Measurements from ENCODE around the gene PLIN4.

PLIN4 gene

DNA sequence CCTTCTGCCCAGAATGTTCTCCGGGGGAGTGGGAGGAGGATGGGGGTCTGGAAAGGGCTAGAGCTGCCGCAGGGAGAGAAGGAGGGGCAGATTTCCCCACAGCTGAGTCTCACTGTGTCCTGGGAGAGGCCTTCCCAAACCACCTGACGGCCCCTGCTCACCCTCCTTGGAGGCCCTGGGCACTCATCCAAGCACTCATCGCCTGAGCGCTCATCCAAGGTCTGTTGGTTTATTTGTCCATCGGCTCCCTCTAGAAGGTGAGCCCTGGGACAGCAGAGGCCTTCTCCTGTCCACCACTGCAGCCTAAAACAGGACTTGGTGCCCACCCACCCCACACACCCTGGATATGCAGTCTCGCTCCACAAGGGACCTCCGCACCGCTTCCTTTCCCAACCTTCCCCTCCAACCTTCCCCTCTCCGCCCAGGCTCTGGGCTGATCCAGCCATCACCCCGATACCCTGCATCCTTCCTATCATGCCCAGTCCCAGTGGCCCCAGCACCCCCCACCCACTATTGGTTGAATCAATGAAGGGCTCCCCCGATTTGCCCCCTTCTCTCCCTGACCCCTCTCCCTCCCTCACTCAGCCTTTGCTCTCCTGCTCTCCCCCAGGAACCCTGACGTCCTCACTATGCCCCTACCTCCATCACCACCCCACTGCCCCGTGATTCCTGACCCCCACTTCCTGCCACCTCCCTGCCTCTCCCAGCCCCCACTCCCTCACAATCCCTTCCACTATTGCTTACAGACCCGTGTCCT, 62.4 kb downstream of the PLIN4 start:
- DNase-seq (ENCODE audit: low read depth) = no peak

DNA sequence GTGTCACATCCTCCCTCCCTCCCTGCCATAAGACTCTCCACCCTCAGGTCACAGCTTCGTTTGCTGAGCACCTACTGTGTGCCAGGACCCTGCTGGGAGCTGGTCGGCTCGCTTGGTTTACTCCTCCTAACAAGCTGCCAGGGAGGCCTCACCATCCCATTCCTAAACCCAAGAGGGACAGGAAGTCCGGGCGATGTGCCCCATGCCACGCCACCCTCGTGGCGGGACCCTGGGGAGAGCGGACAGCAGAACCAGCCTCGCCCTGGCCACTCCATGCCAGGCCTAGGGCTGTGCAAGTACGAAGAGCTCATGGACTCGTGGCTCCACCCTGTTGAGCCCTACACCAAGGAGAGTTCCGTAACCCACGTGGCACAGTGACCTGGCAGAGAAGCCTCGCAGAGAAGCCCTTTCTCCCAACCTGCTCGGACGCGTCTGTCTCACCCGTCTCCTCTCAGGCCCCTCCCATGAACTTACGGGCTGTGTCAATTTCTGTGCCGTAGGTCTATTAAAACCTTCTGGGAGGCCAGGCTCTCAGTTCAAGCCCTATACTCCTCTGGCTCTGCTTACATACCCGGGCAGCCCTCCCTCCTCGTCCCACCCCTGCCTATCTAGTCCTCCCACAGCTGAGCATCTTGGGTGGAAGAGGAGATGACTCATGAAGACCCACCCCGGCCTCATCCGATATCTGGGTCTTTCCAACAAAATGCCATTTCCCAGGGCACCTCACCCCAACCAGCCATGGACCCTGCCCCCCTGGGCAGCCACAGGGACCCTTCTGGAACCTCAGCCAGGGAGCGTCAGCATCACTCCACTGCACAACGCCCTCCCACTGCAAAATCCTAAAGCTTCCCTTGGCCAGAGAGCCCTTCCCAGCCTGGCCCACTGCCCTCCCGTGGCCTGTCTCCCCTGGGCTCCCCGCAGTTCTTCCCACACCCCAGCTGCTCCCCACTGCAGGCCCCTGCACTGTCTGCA, 63.3 kb downstream of the PLIN4 start:
- no peak for DNase-seq (ENCODE audit: low read depth)

DNA sequence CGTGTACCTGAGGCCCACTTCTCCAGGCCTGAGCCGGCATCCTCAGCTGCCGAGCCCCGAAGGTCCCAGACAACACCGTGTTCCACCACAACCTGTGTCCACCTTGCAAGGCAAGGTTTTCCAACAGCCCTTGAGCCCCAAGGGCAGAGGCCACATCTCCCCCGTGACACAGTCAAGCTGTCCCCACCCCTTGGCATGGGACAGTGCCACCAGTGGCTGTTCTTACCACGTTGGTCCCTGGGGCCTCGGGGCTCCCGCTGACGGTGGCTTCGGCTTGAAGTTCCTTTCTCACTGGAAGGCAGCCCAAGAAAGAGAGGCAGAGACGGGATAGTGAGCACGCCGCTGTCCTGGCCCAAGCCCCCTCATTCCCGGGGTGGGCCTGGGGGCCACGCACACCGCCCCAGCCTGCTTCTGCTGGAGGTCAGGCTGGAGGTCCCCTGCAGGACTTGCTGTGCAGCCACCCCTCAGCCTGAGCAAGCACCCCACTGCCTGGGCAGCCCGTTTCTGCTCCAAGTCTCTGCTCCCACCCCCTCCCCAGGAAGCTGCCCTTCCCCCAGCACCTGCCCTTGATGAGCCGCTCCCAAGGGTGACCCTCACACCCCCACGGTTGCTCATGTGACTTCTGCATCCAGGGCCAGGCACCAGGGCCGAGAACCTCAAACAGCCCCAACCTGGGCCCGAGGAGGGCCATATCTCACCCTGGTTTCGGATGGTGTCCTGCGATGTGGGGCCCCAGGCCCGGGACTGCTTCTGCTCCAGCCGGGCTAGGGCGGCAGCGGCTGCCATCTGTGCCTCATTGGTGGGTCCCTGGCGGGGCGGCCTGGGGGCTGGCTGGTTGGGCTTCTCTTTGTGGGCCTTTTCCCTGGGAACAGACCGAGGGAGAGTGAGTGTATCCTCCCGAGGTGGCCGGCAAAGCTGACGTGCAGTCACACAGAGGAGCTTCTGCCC, 64.8 kb downstream of the PLIN4 start:
- no peak for DNase-seq (ENCODE audit: low read depth)

DNA sequence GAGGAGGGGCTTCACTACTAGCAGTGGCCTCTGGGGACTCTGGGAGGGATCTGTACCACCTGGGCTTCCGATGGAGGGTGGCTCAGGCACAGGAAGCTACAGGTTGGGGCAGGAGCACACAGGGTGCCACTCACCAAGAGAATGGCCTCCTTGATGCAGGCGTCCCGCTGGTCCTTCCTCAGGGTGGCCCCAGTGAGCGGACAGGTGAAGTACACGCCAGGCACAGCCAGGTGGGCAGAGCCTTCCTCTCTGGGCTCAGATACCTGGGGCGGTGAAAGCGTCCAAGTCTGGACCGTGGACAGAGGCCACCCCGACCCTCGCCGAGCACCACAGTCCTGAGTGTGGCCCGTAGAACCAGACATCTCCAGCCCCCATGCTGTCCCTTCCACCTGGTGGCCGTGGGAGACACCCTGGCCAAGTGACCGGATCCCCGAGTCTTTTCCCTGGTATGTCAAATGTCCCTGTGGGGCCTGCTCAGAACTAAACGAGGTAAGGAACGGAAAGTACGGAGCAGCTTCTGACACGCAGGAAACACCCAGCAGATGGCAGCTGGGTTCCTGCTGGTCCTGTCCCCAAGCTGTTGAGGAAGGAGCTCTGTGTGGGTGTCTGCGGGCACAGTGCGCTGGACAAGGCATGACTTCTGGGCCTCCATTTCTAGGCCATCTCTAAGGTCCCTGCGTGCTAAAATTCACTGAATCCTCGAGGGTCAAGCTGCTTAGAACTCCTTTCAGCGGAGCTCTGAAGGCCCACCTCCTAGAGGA, 65.9 kb downstream of the PLIN4 start:
- DNase-seq (ENCODE audit: low read depth) = no peak
